Measurements from ENCODE around the gene VSIG1.

Gene VSIG1

DNA sequence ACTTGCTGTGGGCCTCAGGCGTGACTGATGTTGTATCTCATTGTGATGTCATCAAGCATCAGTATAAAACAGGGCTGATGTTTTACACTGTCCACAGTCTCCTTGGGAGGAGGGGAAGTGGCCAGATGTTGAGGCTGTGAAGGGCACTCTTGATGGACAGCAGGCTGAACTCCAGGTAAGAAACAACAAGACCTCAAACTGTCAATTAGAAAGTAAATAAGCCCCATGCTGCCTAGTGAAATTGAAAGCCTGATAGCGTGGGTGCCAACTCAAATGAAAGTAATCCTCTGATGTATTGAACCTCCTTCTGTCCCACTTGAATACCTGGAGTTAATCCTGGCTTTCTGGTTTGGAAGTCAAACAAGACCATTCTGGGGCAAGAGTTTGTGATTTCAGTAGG lies 19.7 kb downstream of the VSIG1 start:
- DNase-seq (ENCODE audit: low spot score): no peak

- no peak for DNase-seq (ENCODE audit: low spot score)
Observed at GRCh38 chrX:108068121-108068520, 23.3 kb downstream of the VSIG1 start.

- DNase-seq (ENCODE audit: low spot score): no peak
Observed at GRCh38 chrX:108070891-108071290, 26.0 kb downstream of the VSIG1 start.

- no peak for DNase-seq (ENCODE audit: low spot score)
Observed at GRCh38 chrX:108071578-108071977, 26.7 kb downstream of the VSIG1 start.

- no peak for DNase-seq (ENCODE audit: low spot score)
Observed at GRCh38 chrX:108072746-108073145, 27.9 kb downstream of the VSIG1 start.

DNA sequence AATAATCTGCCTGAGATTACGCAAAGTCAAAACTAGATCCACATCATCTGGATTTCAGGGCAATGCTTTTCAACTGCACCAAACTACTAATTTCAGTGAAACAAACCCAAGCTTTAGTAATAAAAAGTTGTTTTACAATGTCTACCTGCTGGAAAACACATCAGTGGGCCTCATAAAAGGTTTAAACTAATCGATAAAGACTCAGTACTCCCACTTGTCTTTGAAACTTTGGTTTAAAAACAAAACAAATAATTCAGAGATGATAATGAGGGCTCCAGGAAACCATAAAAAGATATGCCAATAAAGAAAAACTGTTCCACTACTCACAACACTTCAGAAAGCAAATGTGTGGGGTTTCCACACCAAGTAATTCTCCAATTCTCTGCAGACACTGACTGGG lies 36.2 kb downstream of the VSIG1 start:
- no peak for DNase-seq (ENCODE audit: low spot score)

DNA sequence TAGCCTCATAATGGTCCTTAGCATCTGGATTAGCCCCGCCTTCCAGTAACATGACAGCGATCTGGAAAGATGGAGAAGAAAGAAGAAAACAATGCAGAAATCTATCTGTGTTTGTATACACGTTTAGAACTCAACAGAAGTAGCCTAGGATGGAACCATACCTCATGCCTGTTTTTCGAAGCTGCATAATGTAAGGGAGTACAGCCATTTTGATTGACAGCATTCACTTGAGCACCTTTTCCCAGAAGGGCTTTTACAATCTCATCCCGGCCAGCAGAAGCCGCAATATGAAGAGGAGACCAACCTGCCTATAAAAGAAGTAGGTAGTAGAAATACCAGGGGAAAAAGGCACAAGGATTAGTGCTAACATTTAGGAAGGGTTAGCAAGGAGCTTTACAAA lies 42.9 kb downstream of the VSIG1 start:
- no peak for DNase-seq (ENCODE audit: low spot score)

GRCh38 chrX:108088511-108088910 lies 43.6 kb downstream of the VSIG1 start:
- DNase-seq (ENCODE audit: low spot score): no peak

DNA sequence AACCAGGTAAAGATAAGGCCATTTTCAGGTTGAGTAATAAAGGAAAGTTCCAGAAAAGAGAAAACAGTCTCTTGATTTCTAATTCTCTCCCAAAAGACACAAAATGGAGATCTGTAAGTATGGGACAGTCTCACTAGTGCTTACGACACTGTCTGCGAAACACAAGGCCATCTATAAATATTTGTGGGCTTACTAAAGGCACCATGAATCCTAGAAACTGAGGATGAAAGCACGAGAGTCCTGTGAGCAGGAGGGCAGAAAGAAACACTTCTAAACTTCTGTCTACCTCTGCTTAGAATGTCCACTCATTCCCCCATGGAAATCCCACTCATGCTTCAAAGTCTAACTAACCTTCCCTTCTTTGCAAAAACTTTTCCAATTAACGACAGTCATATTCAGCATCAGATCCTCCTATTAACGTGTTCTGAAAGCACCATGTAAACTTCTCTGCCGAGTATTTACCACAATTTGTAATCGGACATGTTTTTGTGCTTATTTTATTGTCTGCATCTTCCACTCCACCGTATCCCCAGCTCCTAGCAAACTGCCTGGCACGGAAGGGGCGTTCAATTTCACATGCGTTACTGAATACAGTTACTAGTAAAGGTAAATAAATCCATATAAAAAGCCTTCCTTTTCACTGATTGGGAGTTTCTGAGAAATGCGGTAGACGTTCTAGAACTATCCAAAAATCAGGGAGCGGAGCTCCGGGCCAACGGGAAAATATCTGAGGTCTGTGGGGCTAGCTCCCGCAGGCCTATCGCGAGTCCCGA lies 45.8 kb downstream of the VSIG1 start:
- DNase-seq (ENCODE audit: low spot score): peak; percentile 36

GRCh38 chrX:108091264-108091877 lies 46.5 kb downstream of the VSIG1 start, which contains the start of the genes ATG4A and PSMD10:
Gene ATG4A (plus strand): TSS chrX:108091778. CDS start chrX:108091827, 49 bp downstream.
Gene PSMD10 (minus strand): TSS chrX:108091542. CDS start chrX:108091520, 22 bp downstream.
- peak; percentile 96 for DNase-seq (ENCODE audit: low spot score)

DNA sequence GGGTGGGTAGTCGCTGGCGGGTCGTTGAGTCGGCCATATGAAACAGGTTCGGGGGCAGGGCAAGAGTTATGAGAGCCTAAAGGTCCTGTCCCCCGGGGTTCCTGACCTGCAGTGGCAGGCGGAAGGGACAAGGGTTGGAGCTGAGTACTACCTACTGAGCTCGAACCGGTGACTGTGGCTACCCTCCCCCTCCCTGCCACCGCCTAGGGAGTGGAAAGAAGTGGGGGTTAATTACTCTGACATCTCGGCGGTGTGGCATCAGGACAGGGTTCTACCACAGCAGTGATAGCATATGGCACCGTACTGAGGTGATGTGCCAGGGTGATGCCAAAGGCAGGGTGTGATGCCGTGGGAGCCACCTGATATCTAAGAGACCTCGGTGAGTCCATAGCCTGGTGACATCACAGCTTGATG lies 47.0 kb downstream of the VSIG1 start:
- DNase-seq (ENCODE audit: low spot score): no peak

GRCh38 chrX:108097380-108097779 lies 52.5 kb downstream of the VSIG1 start:
- DNase-seq (ENCODE audit: low spot score): no peak

DNA sequence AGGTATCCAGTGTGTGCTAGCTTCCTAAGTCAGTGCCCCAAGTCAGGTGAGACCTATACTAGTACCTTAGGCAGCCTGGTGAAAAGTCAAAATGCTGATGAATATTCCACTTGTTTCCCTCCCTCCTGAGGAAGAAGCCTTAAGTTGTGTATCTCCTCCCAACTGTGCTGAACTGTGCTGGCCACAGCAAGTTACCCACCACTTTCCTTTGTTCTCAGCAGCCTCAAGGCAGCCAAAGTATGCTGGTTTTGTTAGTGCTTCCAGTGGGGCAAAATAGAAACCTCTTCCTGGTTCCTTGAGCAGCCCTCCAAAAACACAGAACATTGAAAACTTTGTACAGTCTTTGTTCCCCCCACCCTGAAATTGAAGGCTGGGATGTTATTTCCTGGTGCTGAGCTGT lies 60.6 kb downstream of the VSIG1 start:
- no peak for DNase-seq (ENCODE audit: low spot score)

DNA sequence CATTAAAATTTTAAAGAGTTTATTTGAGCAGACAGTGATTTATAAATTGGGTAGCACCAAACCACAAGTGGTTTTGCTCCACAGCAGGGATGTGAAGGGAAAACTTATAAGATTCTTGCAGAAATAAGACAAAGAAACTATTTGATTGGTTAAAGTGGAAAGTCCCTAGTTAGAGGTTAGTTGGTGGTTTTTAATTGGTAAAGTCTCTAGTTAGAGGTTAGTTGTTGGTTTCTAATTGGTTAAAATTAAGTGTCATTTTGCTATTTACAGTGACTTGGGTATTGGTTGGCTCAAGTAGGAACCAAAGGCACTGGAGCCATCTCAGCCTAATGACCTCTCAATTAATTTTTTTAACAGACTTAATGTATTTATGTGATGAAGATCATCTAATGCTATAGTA lies 69.7 kb downstream of the VSIG1 start:
- DNase-seq (ENCODE audit: low spot score): no peak

DNA sequence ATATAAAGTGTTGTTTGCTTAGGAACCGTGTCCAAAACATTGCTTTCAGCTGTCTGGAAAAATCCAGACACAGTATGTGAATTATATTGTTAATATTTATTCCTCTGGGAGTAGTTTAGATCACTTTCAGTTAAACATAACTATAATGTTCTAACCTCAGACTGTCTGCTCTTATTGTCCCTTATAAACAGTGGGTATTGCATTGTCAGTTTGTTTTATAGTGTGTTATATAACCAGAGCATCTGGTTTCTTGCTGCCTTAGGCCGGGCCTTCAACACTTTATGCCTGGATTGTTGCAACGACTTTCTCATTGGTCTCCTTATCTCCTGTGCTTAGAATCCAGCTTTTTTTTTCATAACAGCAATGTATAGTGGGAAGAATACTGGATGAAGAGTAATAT lies 73.1 kb downstream of the VSIG1 start:
- DNase-seq (ENCODE audit: low spot score): no peak

- DNase-seq (ENCODE audit: low spot score): no peak
Observed at GRCh38 chrX:108121291-108121690, 76.4 kb downstream of the VSIG1 start.

GRCh38 chrX:108122748-108123147 lies 77.9 kb downstream of the VSIG1 start:
- no peak for DNase-seq (ENCODE audit: low spot score)

DNA sequence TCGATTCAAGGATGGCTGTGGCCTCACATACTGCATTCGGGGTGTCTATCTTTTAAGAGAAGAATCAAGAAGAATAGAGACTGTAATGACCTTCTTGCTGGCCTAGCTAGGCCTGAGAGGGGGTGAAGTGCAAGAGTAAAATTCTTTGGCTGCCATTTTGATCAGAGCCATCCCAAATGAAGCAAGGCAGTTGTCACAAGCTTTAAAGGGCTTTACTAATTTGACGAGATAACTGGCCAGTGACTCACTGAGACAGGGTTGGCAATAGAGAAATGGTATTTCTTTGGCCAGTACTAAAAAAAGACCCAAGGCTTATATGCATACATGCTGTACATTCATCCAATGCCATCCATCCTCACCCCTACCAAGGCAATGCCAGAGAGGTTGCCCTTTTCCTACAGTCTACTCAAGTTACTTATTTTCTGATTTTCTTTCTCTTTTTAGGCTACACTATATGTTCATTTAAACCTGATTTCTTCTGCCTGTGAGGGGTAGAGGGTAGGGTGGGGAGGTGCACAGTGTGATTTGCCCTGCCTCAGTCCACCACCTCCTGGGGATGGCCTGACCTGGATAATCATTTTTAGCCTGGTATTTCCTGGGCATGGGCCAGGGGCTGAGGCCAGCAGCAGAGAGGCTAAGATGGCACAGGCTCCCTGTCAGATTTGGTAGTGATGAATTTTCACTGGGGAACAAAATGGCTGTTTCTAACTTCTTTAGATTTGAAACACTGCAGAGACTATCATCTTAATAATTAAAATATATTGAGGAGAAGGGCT lies 78.9 kb downstream of the VSIG1 start:
- DNase-seq (ENCODE audit: low spot score): no peak

DNA sequence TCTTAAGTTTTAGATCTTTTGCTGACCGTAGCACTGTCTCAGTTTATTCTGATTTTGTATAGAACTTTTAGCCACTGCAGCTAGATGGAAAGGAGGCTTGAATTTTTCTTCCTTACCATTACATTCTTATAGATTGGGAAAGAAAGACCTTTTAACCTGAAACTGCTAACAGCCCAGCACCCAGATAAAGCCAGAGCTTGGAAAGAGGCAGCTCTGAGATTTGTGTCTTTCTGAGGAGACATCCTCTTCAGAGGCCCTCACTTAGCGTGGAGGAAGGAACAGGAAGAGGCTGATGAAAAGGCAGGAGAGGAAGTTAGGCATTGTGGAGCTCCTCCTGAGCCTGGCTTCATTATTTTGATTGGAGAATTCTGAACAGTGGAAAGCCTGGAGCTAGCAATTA lies 81.8 kb downstream of the VSIG1 start:
- no peak for DNase-seq (ENCODE audit: low spot score)

GRCh38 chrX:108127152-108127551 lies 82.3 kb downstream of the VSIG1 start:
- no peak for DNase-seq (ENCODE audit: low spot score)
